ENCODE data around the gene SLC44A5.

- TF ChIP-seq CTCF (IDR thresholded peaks at IDR 0.05; ENCODE audit: low read depth, low read length) (no peak), MYC (IDR thresholded peaks at IDR 0.05; ENCODE audit: low read depth, low read length) (no peak)
These were observed 14.9 kb upstream of the SLC44A5 start for GRCh38 chr1:75625795-75626194.
